A673 (cell line): Measurements from ENCODE around the gene KLK14.
A peak's percentile ranks its signal among the peaks of the same experiment; 100 is the strongest.

Source experiments
- EZH2 ChIP-seq: fragments of 200-600 bp; sonication (generic); IDR thresholded peaks from 2 replicates; pipeline ENCODE4 v1.6.1; 2017; ENCODE audit warnings: borderline replicate concordance, low read depth, mild to moderate bottlenecking, mixed read lengths, antibody characterized with exemption, low read length; ENCODE audit not compliant: poor library complexity, severe bottlenecking
- TF ChIP-seq, protein P1 (sequence below): fragments of 300-800, 200-600 bp; sonication (generic); conservative IDR thresholded peaks from 2 replicates; pipeline ENCODE4 v1.5.1; 2017; ENCODE audit warnings: low read depth, mild to moderate bottlenecking, antibody characterized with exemption, low read length, moderate library complexity, mixed read lengths

DNA sequence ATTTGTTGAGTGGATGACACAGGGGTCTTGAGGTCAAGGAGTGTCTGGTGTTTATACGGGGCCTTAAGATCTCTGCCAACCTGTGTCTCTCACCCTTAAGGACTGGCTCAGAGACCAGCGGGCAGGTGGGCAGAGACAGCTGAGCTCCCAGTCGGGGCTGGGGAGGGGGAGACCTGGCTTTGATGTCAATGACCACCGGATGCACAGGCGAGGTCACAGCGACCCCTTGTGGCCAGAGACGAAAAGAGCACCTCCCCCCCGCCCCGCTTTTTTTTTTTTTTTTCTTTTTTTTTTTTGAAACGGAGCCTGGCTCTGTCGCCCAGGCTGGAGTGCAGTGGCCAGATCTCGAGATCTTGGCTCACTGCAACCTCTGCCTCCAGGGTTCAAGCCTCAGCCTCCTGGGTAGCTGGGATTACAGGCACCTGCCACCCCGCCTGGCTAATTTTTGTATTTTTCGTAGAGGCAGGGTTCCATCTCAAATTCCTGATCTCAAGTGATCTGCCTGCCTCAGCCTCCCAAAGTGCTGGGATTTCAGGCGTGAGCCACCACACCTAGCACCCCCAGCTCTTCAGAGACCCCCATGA is 12.1 kb upstream of the KLK14 start:
- TF ChIP-seq, protein P1, sequence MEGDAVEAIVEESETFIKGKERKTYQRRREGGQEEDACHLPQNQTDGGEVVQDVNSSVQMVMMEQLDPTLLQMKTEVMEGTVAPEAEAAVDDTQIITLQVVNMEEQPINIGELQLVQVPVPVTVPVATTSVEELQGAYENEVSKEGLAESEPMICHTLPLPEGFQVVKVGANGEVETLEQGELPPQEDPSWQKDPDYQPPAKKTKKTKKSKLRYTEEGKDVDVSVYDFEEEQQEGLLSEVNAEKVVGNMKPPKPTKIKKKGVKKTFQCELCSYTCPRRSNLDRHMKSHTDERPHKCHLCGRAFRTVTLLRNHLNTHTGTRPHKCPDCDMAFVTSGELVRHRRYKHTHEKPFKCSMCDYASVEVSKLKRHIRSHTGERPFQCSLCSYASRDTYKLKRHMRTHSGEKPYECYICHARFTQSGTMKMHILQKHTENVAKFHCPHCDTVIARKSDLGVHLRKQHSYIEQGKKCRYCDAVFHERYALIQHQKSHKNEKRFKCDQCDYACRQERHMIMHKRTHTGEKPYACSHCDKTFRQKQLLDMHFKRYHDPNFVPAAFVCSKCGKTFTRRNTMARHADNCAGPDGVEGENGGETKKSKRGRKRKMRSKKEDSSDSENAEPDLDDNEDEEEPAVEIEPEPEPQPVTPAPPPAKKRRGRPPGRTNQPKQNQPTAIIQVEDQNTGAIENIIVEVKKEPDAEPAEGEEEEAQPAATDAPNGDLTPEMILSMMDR = peak; percentile 82
- TF ChIP-seq EZH2 = no peak
